Esophagus muscularis mucosa (tissue), 4 donors: ENCODE measurements around the gene INPP4B. TPM values are rescaled to one million over a fixed set of nuclear protein-coding genes. Genes with fewer than 3 reads are reported as not detected.
A peak's percentile ranks its signal among the peaks of the same experiment; 100 is the strongest.

Experiments
- DNase-seq: peaks from one replicate; pipeline ENCODE4 v3.0.0-alpha.2; 2017; ENCODE audit errors: extremely low spot score
- H3K27ac ChIP-seq, 4 donors: fragments of 200-600 bp; sonication (generic); replicated peaks in 1 of 4; 1 replicate in 3 of 4; 2 replicates in 1 of 4; pipeline ENCODE4 v1.5.1; 2016 to 2019; ENCODE audit warnings: mild to moderate bottlenecking in 1 of 4
- H3K27me3 ChIP-seq, 4 donors: fragments of 200-600 bp; sonication (generic); one replicate each; pipeline versions ENCODE4 v1.5.1 to v1.6.0; 2016 to 2019
- H3K36me3 ChIP-seq, 4 donors: fragments of 200-600 bp; sonication (generic); one replicate each; pipeline ENCODE4 v1.5.1; 2016 to 2019
- H3K4me1 ChIP-seq, 4 donors: fragments of 200-600 bp; sonication (generic); one replicate each; pipeline ENCODE4 v1.5.1; 2016 to 2019
- H3K4me3 ChIP-seq, 4 donors: fragments of 200-600 bp; sonication (generic); 1 replicate in 2 of 4; 2 replicates in 2 of 4; pipeline ENCODE4 v1.5.1; 2016 to 2019; ENCODE audit warnings: mild to moderate bottlenecking in 4 of 4, moderate library complexity in 1 of 4
- H3K9me3 ChIP-seq, 4 donors: fragments of 200-600 bp; sonication (generic); 1 replicate in 3 of 4; 2 replicates in 1 of 4; pipeline ENCODE4 v1.5.1; 2016 to 2019
- CTCF ChIP-seq, 3 experiments: fragments of 200-600 bp in 2 of 3; fragments of 450-650 bp in 1 of 3; sonication (generic) in 2 of 3; IDR thresholded peaks; one replicate each; pipeline ENCODE4 v1.5.1; 2017 to 2019; ENCODE audit warnings: antibody characterized with exemption in 3 of 3, mild to moderate bottlenecking in 2 of 3, moderate library complexity in 1 of 3
- EP300 ChIP-seq: sonication (generic); formaldehyde crosslinking; IDR thresholded peaks from one replicate; pipeline ENCODE4 v1.6.1; 2017; ENCODE audit warnings: antibody characterized with exemption
- POLR2A ChIP-seq: fragments of 450-650 bp; IDR thresholded peaks from one replicate; pipeline ENCODE4 v1.6.1; 2017; ENCODE audit warnings: antibody characterized with exemption, moderate library complexity, mild to moderate bottlenecking, low read depth
- POLR2AphosphoS5 ChIP-seq, 2 donors: sonication (generic); formaldehyde crosslinking; IDR thresholded peaks; one replicate each; pipeline ENCODE4 v1.6.1; 2017; ENCODE audit warnings: antibody characterized with exemption in 2 of 2
- WGBS: methylation state at CpG from one replicate; pipeline ENCODE4 v1.1.5; 2018; 5-methylcytosine and 5-hydroxymethylcytosine counted together
- intact Hi-C: fragments of 100-400 bp; cut with DNase I; formaldehyde crosslinking; loops from one replicate; pipeline ENCODE4 v1.15.1; 2023
- total RNA-seq, 4 donors: library from RNA; depleted of rRNA; stranded (reverse); fragments of >200 nt; gene quantifications; one replicate each; pipeline versions ENCODE4 v1.1.0 to v1.2.1, GENCODE V29; 2016

Gene INPP4B
- total RNA-seq, 4 donors from 2014 or later = 12.7 to 23.4 (median 15.9) TPM

GRCh38 chr4:142567620-142568451 is 278.3 kb downstream of the INPP4B start:
- Histone ChIP-seq H3K4me3 (peak overlapping the region in 3 of 4 donors; percentile 11 to 34 (median 22)), H3K27ac (peak overlapping the region; percentile 39 to 71 (median 63)), H3K9me3 (no peaks in the 10 kb centered on the region), H3K4me1 (peaks cover 4 to 22% (median 15%) of the 10 kb centered on the region in 4 donors), H3K27me3 (no peaks in the 10 kb centered on the region), H3K36me3 (no peaks in the 10 kb centered on the region)
- TF ChIP-seq CTCF (IDR thresholded peaks at IDR 0.05) = no peak
- 28% methylated on average over 4 of the region's 4 CpGs for WGBS
- intact Hi-C loops = loop anchor here (10.0 kb wide), 1 partner anchor 213 kb away; no protein-coding TSS in a partner anchor
- DNase-seq = no peak

- 47% methylated on average over 5 of the region's 5 CpGs for WGBS
These were observed 278.9 kb downstream of the INPP4B start for GRCh38 chr4:142567199-142567598.

GRCh38 chr4:142566777-142567176 is 279.3 kb downstream of the INPP4B start:
- peak overlapping the region in 3 of 4 donors; percentile 62 to 71 (median 64) for H3K27ac ChIP-seq
- intact Hi-C loops = loop anchor here (10.0 kb wide), 1 partner anchor 212 kb away; no protein-coding TSS in a partner anchor
- WGBS = 65% methylated on average over 4 of the region's 4 CpGs
- TF ChIP-seq CTCF (IDR thresholded peaks at IDR 0.05) = no peak
- no peaks in the 10 kb centered on the region for H3K36me3 ChIP-seq
- H3K4me3 ChIP-seq = no peak overlapping the region
- DNase-seq = no peak
- no peaks in the 10 kb centered on the region for H3K9me3 ChIP-seq
- H3K27me3 ChIP-seq = no peaks in the 10 kb centered on the region
- peaks cover 4 to 22% (median 15%) of the 10 kb centered on the region in 4 donors for H3K4me1 ChIP-seq

More at GRCh38 chr4:142567199-142567598, 278.9 kb downstream of the INPP4B start:
- no peak for DNase-seq
- intact Hi-C loops = loop anchor here (10.0 kb wide), 1 partner anchor 212 kb away; no protein-coding TSS in a partner anchor
- H3K27ac ChIP-seq = peak overlapping the region in 3 of 4 donors; percentile 62 to 71 (median 64)
- TF ChIP-seq EP300 (no peak), POLR2A (no peak), POLR2AphosphoS5 (IDR thresholded peaks at IDR 0.05) (no peak), CTCF (IDR thresholded peaks at IDR 0.05) (no peak)
- no peaks in the 10 kb centered on the region for H3K9me3 ChIP-seq
- H3K4me1 ChIP-seq = peaks cover 4 to 22% (median 15%) of the 10 kb centered on the region in 4 donors
- no peak overlapping the region for H3K4me3 ChIP-seq
- no peaks in the 10 kb centered on the region for H3K36me3 ChIP-seq
- H3K27me3 ChIP-seq = no peaks in the 10 kb centered on the region

- no peaks in the 10 kb centered on the region for H3K27me3 ChIP-seq
- no peaks in the 10 kb centered on the region for H3K36me3 ChIP-seq
- no peak for DNase-seq
- no peaks in the 10 kb centered on the region for H3K9me3 ChIP-seq
- TF ChIP-seq POLR2AphosphoS5 (IDR thresholded peaks at IDR 0.05) = no peak
- no peak for TF ChIP-seq EP300
- no peak for TF ChIP-seq POLR2A
- no peak for TF ChIP-seq CTCF (IDR thresholded peaks at IDR 0.05)
- H3K4me3 ChIP-seq = peak overlapping the region in 1 of 4 donors; percentile 10
- intact Hi-C loops = loop anchor here (10.0 kb wide), 1 partner anchor 211 kb away; no protein-coding TSS in a partner anchor
- H3K27ac ChIP-seq = no peak overlapping the region
- peaks cover 4 to 22% (median 15%) of the 10 kb centered on the region in 4 donors for H3K4me1 ChIP-seq
These were observed 279.9 kb downstream of the INPP4B start for GRCh38 chr4:142566243-142566642.
